Keratinocyte (primary cell): ENCODE results near the gene BCAS4.

Source experiments
- CTCF ChIP-seq, 3 experiments: IDR thresholded peaks in 1 of 3; conservative IDR thresholded peaks in 1 of 3; optimal IDR thresholded peaks in 1 of 3; 2 replicates in 2 of 3; 3 replicates in 1 of 3; pipeline versions ENCODE3 to v1.5.1; 2011; ENCODE audit warnings: low read length in 3 of 3, mild to moderate bottlenecking in 3 of 3, moderate library complexity in 2 of 3, control low read depth in 1 of 3, inconsistent platforms in 1 of 3; ENCODE audit not compliant: insufficient read depth in 2 of 3; ENCODE audit errors: extremely low read depth in 1 of 3
- EZH2 ChIP-seq: IDR thresholded peaks from one replicate; pipeline ENCODE4 v1.6.1; 2012; ENCODE audit warnings: inconsistent platforms, mild to moderate bottlenecking, low read length, moderate library complexity

DNA sequence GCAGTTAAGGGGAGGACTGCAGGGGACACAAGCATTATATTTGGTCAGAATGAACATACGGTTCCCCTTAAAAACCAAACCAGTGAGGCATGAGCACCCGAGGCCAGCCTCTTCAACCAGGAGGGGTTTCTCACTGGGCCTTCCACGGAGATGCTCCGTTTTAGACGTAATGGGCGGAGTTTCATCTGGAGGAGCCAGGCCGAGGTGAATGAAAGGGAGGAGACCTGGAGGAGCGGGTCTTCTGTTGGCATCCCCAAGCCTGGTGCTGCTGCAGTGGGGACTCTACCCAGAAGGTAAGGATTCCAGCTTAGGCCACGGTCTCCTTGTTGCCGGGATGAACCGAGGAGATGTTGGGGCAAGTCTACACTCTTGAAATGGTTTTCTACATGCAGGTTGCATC is 89.0 kb downstream of the BCAS4 start:
- TF ChIP-seq CTCF (optimal IDR thresholded peaks at IDR 0.05 in 1 of 3, IDR thresholded peaks at IDR 0.05 in 1 of 3, conservative IDR thresholded peaks at IDR 0.05 in 1 of 3; ENCODE audit: extremely low read depth in 1 of 3, insufficient read depth in 2 of 3, low read length in 3 of 3) (no peak), EZH2 (no peak)
